ENCODE data around the gene GALR1.

- no peak for TF ChIP-seq POLR2A (IDR thresholded peaks at IDR 0.05; ENCODE audit: low read depth)
- no peak for TF ChIP-seq CTCF (IDR thresholded peaks at IDR 0.05)
- no peak for TF ChIP-seq EP300 (IDR thresholded peaks at IDR 0.05)
These were observed 13.8 kb downstream of the GALR1 start for GRCh38 chr18:77263466-77263763.
